Osteocyte (in vitro differentiated cells): ENCODE results near the gene CASQ1. TPM values are rescaled to one million over a fixed set of nuclear protein-coding genes. Genes with fewer than 3 reads are reported as not detected.
A peak's percentile ranks its signal among the peaks of the same experiment; 100 is the strongest.

Source experiments
- DNase-seq: peaks from one replicate; pipeline ENCODE4 v3.0.0; 2021; ENCODE audit warnings: mixed read lengths; ENCODE audit not compliant: unreplicated experiment; ENCODE audit errors: extremely low spot score
- H3K27ac Mint-ChIP-seq: one replicate; pipeline ENCODE4 v1.8.0; 2021; ENCODE audit warnings: mild to moderate bottlenecking, mixed read lengths; ENCODE audit not compliant: unreplicated experiment
- H3K27me3 Mint-ChIP-seq: one replicate; pipeline ENCODE4 v1.8.0; 2021; ENCODE audit warnings: mixed read lengths; ENCODE audit not compliant: unreplicated experiment
- H3K36me3 Mint-ChIP-seq: one replicate; pipeline ENCODE4 v1.8.0; 2021; ENCODE audit warnings: mixed read lengths; ENCODE audit not compliant: unreplicated experiment
- H3K4me1 Mint-ChIP-seq: one replicate; pipeline ENCODE4 v1.8.0; 2021; ENCODE audit warnings: mixed read lengths; ENCODE audit not compliant: unreplicated experiment
- H3K4me3 Mint-ChIP-seq: one replicate; pipeline ENCODE4 v1.8.0; 2021; ENCODE audit warnings: mild to moderate bottlenecking, moderate library complexity, mixed read lengths; ENCODE audit not compliant: unreplicated experiment
- H3K9me3 Mint-ChIP-seq: one replicate; pipeline ENCODE4 v1.8.0; 2021; ENCODE audit warnings: mixed read lengths; ENCODE audit not compliant: unreplicated experiment
- CTCF ChIP-seq: fragments of 200-600 bp; sonication (generic); IDR thresholded peaks from 2 replicates; pipeline ENCODE4 v1.5.0; 2021; ENCODE audit warnings: antibody characterized with exemption, mild to moderate bottlenecking, moderate library complexity
- total RNA-seq: library from RNA; stranded (reverse); gene quantifications from 2 replicates; pipeline ENCODE4 v1.2.1, GENCODE V29; 2021

Gene CASQ1
- total RNA-seq, 1 donor from 2014 or later, result not detected

DNA sequence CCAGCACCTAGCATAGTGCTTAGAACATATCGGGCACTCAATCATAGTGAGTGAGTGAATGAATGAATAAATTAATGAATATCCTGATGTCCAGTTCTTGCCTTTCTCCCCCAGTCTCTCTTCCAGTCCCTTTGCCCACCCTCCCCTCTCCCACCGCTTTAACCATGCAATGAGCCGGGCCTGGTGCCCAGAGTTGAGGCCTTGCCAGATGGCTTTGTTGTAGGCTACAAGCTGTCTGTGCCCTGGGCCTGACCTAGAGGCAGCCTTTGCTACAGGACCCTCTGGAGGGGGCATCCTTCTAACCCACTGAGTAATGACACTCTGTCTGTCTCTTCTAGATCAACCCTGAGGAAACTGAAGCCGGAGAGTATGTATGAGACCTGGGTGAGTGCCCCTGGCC, 6.9 kb downstream of the CASQ1 start:
- no peaks in the 10 kb centered on the region for H3K9me3 Mint-ChIP-seq
- no peaks in the 10 kb centered on the region for H3K4me1 Mint-ChIP-seq
- no peaks in the 10 kb centered on the region for H3K27me3 Mint-ChIP-seq
- H3K27ac Mint-ChIP-seq, result no peak overlapping the region
- no peak for DNase-seq
- no peaks in the 10 kb centered on the region for H3K36me3 Mint-ChIP-seq
- H3K4me3 Mint-ChIP-seq, result no peak overlapping the region
- no peak for TF ChIP-seq CTCF

- Mint-ChIP-seq H3K9me3 (no peaks in the 10 kb centered on the region), H3K4me1 (peaks cover 9% of the 10 kb centered on the region), H3K27me3 (no peaks in the 10 kb centered on the region), H3K27ac (no peak overlapping the region), H3K4me3 (no peak overlapping the region), H3K36me3 (no peaks in the 10 kb centered on the region)
- TF ChIP-seq CTCF, result no peak
- DNase-seq, result no peak
Observed at GRCh38 chr1:160200786-160201185, 10.4 kb downstream of the CASQ1 start.

DNA sequence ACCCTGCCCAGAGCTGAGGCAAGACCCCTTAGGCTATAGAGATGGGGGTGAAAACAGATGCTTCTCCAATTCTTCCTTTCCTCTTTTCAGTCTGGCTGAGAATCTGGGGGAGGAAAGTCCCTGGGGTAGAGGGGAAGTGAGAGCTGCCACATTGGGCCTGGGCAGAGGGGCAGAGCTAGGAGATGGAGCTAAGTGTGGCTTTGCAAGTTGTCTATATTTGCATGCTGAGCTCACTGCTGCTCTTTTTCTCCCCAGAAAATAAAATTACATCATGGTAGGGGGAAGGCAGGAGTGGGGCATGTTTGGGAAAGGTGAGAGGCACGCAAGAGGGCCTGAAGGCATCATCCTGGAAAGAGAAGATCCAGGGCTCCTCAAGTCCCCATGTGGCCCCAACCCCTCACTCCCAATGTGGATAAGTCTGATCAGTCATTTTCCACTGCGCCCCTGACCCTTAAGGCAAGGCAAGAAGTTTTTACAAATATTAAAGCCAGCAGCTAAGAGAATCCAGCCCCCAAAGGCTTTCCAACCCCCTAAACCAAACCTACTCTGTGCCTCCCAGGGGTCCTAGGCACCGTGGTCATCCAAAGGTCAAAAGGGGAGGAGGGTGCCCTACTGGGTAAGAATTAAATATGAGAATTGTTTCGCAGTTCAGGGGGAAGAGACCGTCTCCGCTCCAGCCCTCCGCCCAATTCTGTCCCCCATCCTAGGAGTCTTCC, 14.3 kb downstream of the CASQ1 start:
- Mint-ChIP-seq H3K9me3 (no peaks in the 10 kb centered on the region), H3K4me3 (peak overlapping the region; percentile 89), H3K27me3 (no peaks in the 10 kb centered on the region), H3K4me1 (peaks cover 45% of the 10 kb centered on the region), H3K27ac (peak overlapping the region; percentile 77), H3K36me3 (peaks cover 9% of the 10 kb centered on the region)
- DNase-seq, result no peak
- TF ChIP-seq CTCF, result no peak

GRCh38 chr1:160205242-160206035, 15.1 kb downstream of the CASQ1 start, which contains the start of gene PEA15:
Gene PEA15 (plus strand): TSS chr1:160205384. CDS start chr1:160211545, 6,161 bp downstream.
- Mint-ChIP-seq H3K4me1 (peaks cover 47% of the 10 kb centered on the region), H3K36me3 (peaks cover 15% of the 10 kb centered on the region), H3K9me3 (no peaks in the 10 kb centered on the region), H3K4me3 (peak within 1 kb of the TSS; percentile 89), H3K27ac (peak within 1 kb of the TSS; percentile 94), H3K27me3 (no peaks in the 10 kb centered on the region)
- peak; percentile 90 for DNase-seq
- no peak for TF ChIP-seq CTCF

- TF ChIP-seq CTCF, result no peak
- no peak for DNase-seq
- Mint-ChIP-seq H3K36me3 (peaks cover 16% of the 10 kb centered on the region), H3K9me3 (no peaks in the 10 kb centered on the region), H3K27ac (peak overlapping the region; percentile 94), H3K27me3 (no peaks in the 10 kb centered on the region), H3K4me3 (peak overlapping the region; percentile 89), H3K4me1 (peaks cover 47% of the 10 kb centered on the region)
Observed at GRCh38 chr1:160206036-160206389, 15.6 kb downstream of the CASQ1 start.
